H9 (cell line): ENCODE data around the gene LETM1. TPM values are rescaled to one million over a fixed set of nuclear protein-coding genes. Genes with fewer than 3 reads are reported as not detected.

Experiments used
- DNase-seq: peaks from one replicate; pipeline ENCODE4 v3.0.0-alpha.2; 2017
- H2AFZ ChIP-seq: one replicate; pipeline ENCODE4 v1.6.1; 2013; ENCODE audit warnings: mild to moderate bottlenecking, low read length, control low read depth, moderate library complexity
- H2AK5ac ChIP-seq: 2 replicates; pipeline ENCODE4 v1.6.1; 2013; ENCODE audit warnings: low read length, control low read depth, mixed read lengths; ENCODE audit not compliant: insufficient read length
- H2BK120ac ChIP-seq: one replicate; pipeline ENCODE4 v1.6.1; 2013; ENCODE audit warnings: low read depth, mild to moderate bottlenecking, low read length, control low read depth, inconsistent platforms; ENCODE audit not compliant: poor library complexity, severe bottlenecking
- H2BK12ac ChIP-seq: 2 replicates; pipeline ENCODE4 v1.6.1; 2013; ENCODE audit warnings: low read length, control low read depth, mixed read lengths, low read depth; ENCODE audit not compliant: insufficient read length
- H2BK15ac ChIP-seq: 2 replicates; pipeline ENCODE4 v1.6.1; 2013; ENCODE audit warnings: low read depth, low read length, control low read depth
- H2BK20ac ChIP-seq: one replicate; pipeline ENCODE4 v1.6.1; 2013; ENCODE audit warnings: low read depth, mild to moderate bottlenecking, low read length, control low read depth, inconsistent platforms; ENCODE audit not compliant: poor library complexity, severe bottlenecking
- H2BK5ac ChIP-seq: 2 replicates; pipeline ENCODE4 v1.6.1; 2013; ENCODE audit warnings: low read length, control low read depth, mixed read lengths; ENCODE audit not compliant: insufficient read length
- H3K14ac ChIP-seq: 2 replicates; pipeline ENCODE4 v1.6.1; 2013; ENCODE audit warnings: low read length, control low read depth; ENCODE audit not compliant: insufficient read depth
- H3K18ac ChIP-seq: 2 replicates; pipeline ENCODE4 v1.6.1; 2013; ENCODE audit warnings: low read depth, mild to moderate bottlenecking, mixed read lengths, low read length, control low read depth; ENCODE audit not compliant: insufficient read length
- H3K23ac ChIP-seq: 2 replicates; pipeline ENCODE4 v1.6.1; 2013; ENCODE audit warnings: low read length, control low read depth, mixed read lengths, low read depth; ENCODE audit not compliant: insufficient read length
- H3K23me2 ChIP-seq: 2 replicates; pipeline ENCODE4 v1.6.1; 2013; ENCODE audit warnings: low read depth, mild to moderate bottlenecking, mixed read lengths, low read length, control low read depth; ENCODE audit not compliant: insufficient read length, poor library complexity, severe bottlenecking
- H3K27ac ChIP-seq: 2 replicates; pipeline ENCODE4 v1.5.1; 2013; ENCODE audit warnings: low read length, control low read depth, mixed read lengths, low read depth; ENCODE audit not compliant: insufficient read length
- H3K27me3 ChIP-seq: 2 replicates; pipeline ENCODE4 v1.6.1; 2013; ENCODE audit warnings: low read length, control low read depth, inconsistent platforms; ENCODE audit not compliant: insufficient read depth
- H3K4ac ChIP-seq: 2 replicates; pipeline ENCODE4 v1.6.1; 2013; ENCODE audit warnings: low read depth, mild to moderate bottlenecking, control low read depth, inconsistent platforms, low read length, moderate library complexity
- H3K4me1 ChIP-seq: 2 replicates; pipeline ENCODE4 v1.6.1; 2013; ENCODE audit warnings: low read length, control low read depth, inconsistent platforms; ENCODE audit not compliant: insufficient read depth
- H3K4me2 ChIP-seq: 2 replicates; pipeline ENCODE4 v1.6.1; 2013; ENCODE audit warnings: low read length, control low read depth, mixed read lengths; ENCODE audit not compliant: insufficient read length, insufficient read depth
- H3K56ac ChIP-seq: 2 replicates; pipeline ENCODE4 v1.6.1; 2013; ENCODE audit warnings: low read depth, mild to moderate bottlenecking, mixed read lengths, low read length, control low read depth; ENCODE audit not compliant: insufficient read length
- H3K79me1 ChIP-seq: 2 replicates; pipeline ENCODE4 v1.6.1; 2013; ENCODE audit warnings: low read depth, mild to moderate bottlenecking, moderate library complexity, low read length, control low read depth, inconsistent platforms; ENCODE audit not compliant: insufficient read depth, poor library complexity, severe bottlenecking
- H3K79me2 ChIP-seq: 2 replicates; pipeline ENCODE4 v1.6.1; 2013; ENCODE audit warnings: low read length, control low read depth, inconsistent platforms; ENCODE audit not compliant: insufficient read depth
- H3K9ac ChIP-seq: 2 replicates; pipeline ENCODE4 v1.6.1; 2013; ENCODE audit warnings: low read length, control low read depth, mixed read lengths; ENCODE audit not compliant: insufficient read length; ENCODE audit errors: extremely low read depth
- H3K9me3 ChIP-seq: one replicate; pipeline ENCODE4 v1.6.1; 2013; ENCODE audit warnings: low read depth, low read length, inconsistent platforms; ENCODE audit not compliant: control insufficient read depth
- H3T11ph ChIP-seq: one replicate; pipeline ENCODE4 v1.6.1; 2013; ENCODE audit warnings: mild to moderate bottlenecking, low read length, control low read depth, inconsistent platforms
- H4K20me1 ChIP-seq: one replicate; pipeline ENCODE4 v1.6.1; 2013; ENCODE audit not compliant: control insufficient read depth, insufficient read length, insufficient read depth
- H4K5ac ChIP-seq: 2 replicates; pipeline ENCODE4 v1.6.1; 2013; ENCODE audit warnings: low read depth, mild to moderate bottlenecking, mixed read lengths, low read length, control low read depth; ENCODE audit not compliant: insufficient read length
- H4K8ac ChIP-seq: replicated peaks from 2 replicates; pipeline ENCODE4 v1.6.1; 2013; ENCODE audit warnings: low read length, control low read depth, mixed read lengths, low read depth; ENCODE audit not compliant: insufficient read length
- H4K91ac ChIP-seq: 2 replicates; pipeline ENCODE4 v1.6.1; 2013; ENCODE audit warnings: low read depth, mild to moderate bottlenecking, moderate library complexity, mixed read lengths, low read length, control low read depth; ENCODE audit not compliant: insufficient read length
- H3K27ac Mint-ChIP-seq, 3 experiments: 2 replicates in 2 of 3; 3 replicates in 1 of 3; pipeline ENCODE4 v1.8.0; 2020 to 2021; ENCODE audit warnings: mixed read lengths in 3 of 3, mild to moderate bottlenecking in 1 of 3, moderate library complexity in 1 of 3
- H3K27me3 Mint-ChIP-seq: 2 replicates; pipeline ENCODE4 v1.8.0; 2021; ENCODE audit warnings: low read depth, mild to moderate bottlenecking, moderate library complexity, mixed read lengths
- H3K36me3 Mint-ChIP-seq, 3 experiments: 2 replicates in 2 of 3; 3 replicates in 1 of 3; pipeline ENCODE4 v1.8.0; 2020 to 2021; ENCODE audit warnings: low read depth in 3 of 3, mixed read lengths in 3 of 3; ENCODE audit not compliant: insufficient read depth in 1 of 3
- H3K4me1 Mint-ChIP-seq, 2 experiments: 2 replicates each; pipeline ENCODE4 v1.8.0; 2020; ENCODE audit warnings: mixed read lengths in 2 of 2
- H3K4me3 Mint-ChIP-seq, 2 experiments: 2 replicates in 1 of 2; 3 replicates in 1 of 2; pipeline ENCODE4 v1.8.0; 2020 to 2021; ENCODE audit warnings: mild to moderate bottlenecking in 2 of 2, mixed read lengths in 2 of 2, moderate library complexity in 1 of 2
- H3K9me3 Mint-ChIP-seq, 2 experiments: 2 replicates in 1 of 2; 3 replicates in 1 of 2; pipeline ENCODE4 v1.8.0; 2020; ENCODE audit warnings: mild to moderate bottlenecking in 2 of 2, mixed read lengths in 2 of 2, moderate library complexity in 1 of 2
- CTCF ChIP-seq: fragments of 200-600 bp; sonication (generic); conservative IDR thresholded peaks from 3 replicates; pipeline ENCODE4 v1.8.0; 2021; ENCODE audit warnings: antibody characterized with exemption, mild to moderate bottlenecking
- WGBS: extraction: QIAGEN DNeasy Blood & Tissue Kit; methylation state at CpG from one replicate; pipeline ENCODE4 v1.1.7; 2013; ENCODE audit warnings: missing lambda C conversion rate, low lambda C conversion rate, mixed read lengths; ENCODE audit not compliant: insufficient read length; ENCODE audit errors: extremely low coverage; 5-methylcytosine and 5-hydroxymethylcytosine counted together
- total RNA-seq: library from RNA; stranded (reverse); gene quantifications from 2 replicates; pipeline ENCODE4 v1.2.1, GENCODE V29; 2021

LETM1 gene
- total RNA-seq, 1 experiment from 2014 or later, result 43.4 TPM

DNA sequence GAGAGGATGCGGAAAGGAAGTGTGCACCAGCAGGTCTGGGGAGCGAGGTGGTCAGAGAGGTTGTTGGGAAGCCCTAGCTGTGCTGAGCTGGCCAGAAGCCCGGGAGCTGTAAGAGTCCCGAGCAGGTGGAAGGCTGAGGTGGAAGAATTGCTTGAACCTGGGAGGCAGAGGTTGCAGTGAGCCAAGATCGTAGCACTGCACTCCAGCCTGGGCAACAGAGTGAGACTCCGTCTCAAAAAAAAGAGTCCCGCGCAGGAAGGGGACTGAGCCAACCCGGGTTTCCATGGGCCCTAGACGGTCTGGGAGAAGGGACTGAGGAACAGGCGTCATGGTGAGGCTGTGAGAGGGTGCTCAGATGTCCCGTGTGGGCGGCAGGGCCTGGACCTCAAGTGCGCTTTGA is 75.5 kb downstream of the LETM1 start:
- H2BK5ac ChIP-seq, result no peak overlapping the region
- H2AK5ac ChIP-seq, result no peak overlapping the region
- peaks cover 24 to 33% of the 10 kb centered on the region in 2 experiments for H3K4me1 Mint-ChIP-seq
- peaks cover 2% of the 10 kb centered on the region for H3K27me3 Mint-ChIP-seq
- H3K23me2 ChIP-seq, result no peaks in the 10 kb centered on the region
- H3K18ac ChIP-seq, result no peak overlapping the region
- H3K9me3 ChIP-seq, result no peaks in the 10 kb centered on the region
- H3K36me3 Mint-ChIP-seq, result no peaks in the 10 kb centered on the region
- H2BK120ac ChIP-seq, result no peak overlapping the region
- no peaks in the 10 kb centered on the region for H4K20me1 ChIP-seq
- no peak overlapping the region for H2AFZ ChIP-seq
- no peak overlapping the region for H4K91ac ChIP-seq
- no peak overlapping the region for H3K4ac ChIP-seq
- no peak overlapping the region for H4K8ac ChIP-seq
- H3K4me1 ChIP-seq, result peaks cover 2% of the 10 kb centered on the region; the same call in 1 of the 2 replicates
- no peak overlapping the region for H3K4me2 ChIP-seq
- H3K9ac ChIP-seq, result no peak overlapping the region
- H3K79me2 ChIP-seq, result no peaks in the 10 kb centered on the region
- H3K27me3 ChIP-seq, result no peaks in the 10 kb centered on the region
- no peak overlapping the region for H3K4me3 Mint-ChIP-seq
- H3K56ac ChIP-seq, result no peak overlapping the region
- H3K9me3 Mint-ChIP-seq, result no peaks in the 10 kb centered on the region
- no peak overlapping the region for H3K23ac ChIP-seq
- H4K5ac ChIP-seq, result no peak overlapping the region
- no peaks in the 10 kb centered on the region for H3K79me1 ChIP-seq
- H3K14ac ChIP-seq, result no peak overlapping the region
- DNase-seq, result no peak
- no peak overlapping the region for H3T11ph ChIP-seq
- WGBS, result no CpG with 5 or more reads among the region's 14 CpGs
- H3K27ac Mint-ChIP-seq, result peak overlapping the region in 2 of 3 experiments; percentile 69 to 77; a peak in 4 of 7 replicates
- no peak overlapping the region for H2BK20ac ChIP-seq
- TF ChIP-seq CTCF, result no peak
- no peak overlapping the region for H2BK15ac ChIP-seq
- no peak overlapping the region for H3K27ac ChIP-seq
- no peak overlapping the region for H2BK12ac ChIP-seq
